GM18508 (cell line): ENCODE measurements around the gene NPM3.

ENCODE experiments used
- ATAC-seq: cut with Tn5 transposase; IDR thresholded peaks from one replicate; pipeline ENCODE4 v1.9.1; 2021; ENCODE audit warnings: moderate number of reproducible peaks; ENCODE audit not compliant: insufficient read depth, unreplicated experiment

Gene NPM3

GRCh38 chr10:101775273-101776160 lies 7.7 kb downstream of the NPM3 start, which contains the start of gene FGF8:
Gene FGF8, minus strand, starts transcription at chr10:101776114. Its CDS starts 214 bp downstream, at chr10:101775900.
- ATAC-seq: no peak

- no peak for ATAC-seq
Observed at GRCh38 chr10:101774589-101775272, 8.5 kb downstream of the NPM3 start.

- ATAC-seq: no peak
Observed at GRCh38 chr10:101773923-101774588, 9.2 kb downstream of the NPM3 start.

- no peak for ATAC-seq
Observed at GRCh38 chr10:101772895-101773761, 10.1 kb downstream of the NPM3 start.

GRCh38 chr10:101772017-101772894 lies 11.0 kb downstream of the NPM3 start:
- ATAC-seq: no peak

GRCh38 chr10:101771380-101771779 lies 11.9 kb downstream of the NPM3 start:
- ATAC-seq: no peak

- ATAC-seq: no peak
Observed at GRCh38 chr10:101770331-101771215, 12.7 kb downstream of the NPM3 start.

- no peak for ATAC-seq
Observed at GRCh38 chr10:101769541-101770180, 13.6 kb downstream of the NPM3 start.

- ATAC-seq: no peak
Observed at GRCh38 chr10:101768791-101769170, 14.5 kb downstream of the NPM3 start.

GRCh38 chr10:101767966-101768790 lies 15.1 kb downstream of the NPM3 start:
- no peak for ATAC-seq

GRCh38 chr10:101767600-101767945 lies 15.7 kb downstream of the NPM3 start:
- no peak for ATAC-seq

- ATAC-seq: no peak
Observed at GRCh38 chr10:101766753-101767599, 16.3 kb downstream of the NPM3 start.

- ATAC-seq: no peak
Observed at GRCh38 chr10:101766306-101766705, 16.9 kb downstream of the NPM3 start.

- no peak for ATAC-seq
Observed at GRCh38 chr10:101763141-101763846, 20.0 kb downstream of the NPM3 start.

GRCh38 chr10:101762736-101763135 lies 20.5 kb downstream of the NPM3 start:
- ATAC-seq: no peak
